WI38 (cell line): ENCODE measurements around the gene ZNG1C.
"Not testable (repeated sequence)": the region's sequence is repeated elsewhere in the genome, so short reads cannot be mapped to it uniquely, and the experiment has no call there.

ENCODE experiments used
- H3K4me3 ChIP-seq: 2 replicates; pipeline ENCODE4 v1.5.1; 2011; ENCODE audit warnings: low read depth, mild to moderate bottlenecking, control low read depth, low read length

The ZNG1C gene

DNA sequence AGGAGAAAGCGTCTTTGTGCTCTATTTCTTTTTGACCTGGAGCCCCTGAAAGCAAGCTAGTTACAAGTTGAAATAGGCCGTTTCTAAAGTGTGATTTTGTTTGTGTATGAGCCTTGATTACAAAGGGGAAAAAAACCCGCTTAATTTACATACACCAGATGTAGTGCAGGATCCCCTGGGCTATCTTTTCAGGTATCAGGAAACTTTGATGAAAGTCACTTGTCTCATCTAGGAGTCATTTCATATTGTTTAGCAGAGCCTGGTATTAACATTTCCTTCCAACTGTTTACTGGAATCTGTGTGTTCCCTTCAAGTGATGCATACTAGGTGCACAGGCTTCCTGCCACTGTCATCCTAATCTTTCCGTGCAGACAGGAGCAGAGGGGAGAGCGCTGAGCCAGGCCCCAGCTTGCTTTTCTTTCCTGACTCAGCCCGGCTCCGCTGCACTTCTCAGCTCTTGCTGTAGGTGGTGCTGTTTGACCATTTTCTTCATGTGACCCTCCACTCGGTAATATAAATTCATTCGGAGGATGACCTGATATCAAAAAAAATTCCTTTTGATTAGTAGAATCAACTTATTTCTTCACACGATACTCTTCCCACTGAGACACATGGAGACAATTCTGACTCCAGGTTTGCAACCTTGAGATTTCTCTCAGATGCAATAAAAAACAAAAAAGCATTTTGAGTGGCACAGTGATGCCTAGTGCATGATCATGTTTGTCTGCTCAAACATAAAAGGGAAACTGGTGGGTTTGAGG is 100.7 kb downstream of the ZNG1C start:
- not testable (repeated sequence) for H3K4me3 ChIP-seq

DNA sequence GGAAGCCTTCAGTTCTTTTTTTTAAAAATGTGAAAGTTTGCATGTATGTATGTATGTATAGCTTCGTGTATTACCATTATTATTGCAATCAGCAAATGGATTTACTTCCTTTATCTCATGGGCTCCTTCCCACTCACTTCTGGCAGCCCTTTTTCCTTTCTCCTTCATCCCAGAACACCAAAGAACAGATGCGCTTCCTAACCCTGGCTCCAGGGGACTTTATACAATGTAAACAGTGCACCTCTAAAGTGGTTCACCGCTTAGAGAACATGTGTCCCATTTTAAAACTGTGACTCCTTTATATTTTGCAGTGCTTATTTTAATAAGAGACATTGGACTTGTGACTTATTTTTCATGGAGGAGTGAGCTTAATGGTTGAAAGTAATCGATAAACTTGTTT is 101.5 kb downstream of the ZNG1C start:
- not testable (repeated sequence) for H3K4me3 ChIP-seq

GRCh38 chr9:68343992-68344391 is 102.2 kb downstream of the ZNG1C start:
- not testable (repeated sequence) for H3K4me3 ChIP-seq
